ENCODE data around the gene IL5RA.

DNA sequence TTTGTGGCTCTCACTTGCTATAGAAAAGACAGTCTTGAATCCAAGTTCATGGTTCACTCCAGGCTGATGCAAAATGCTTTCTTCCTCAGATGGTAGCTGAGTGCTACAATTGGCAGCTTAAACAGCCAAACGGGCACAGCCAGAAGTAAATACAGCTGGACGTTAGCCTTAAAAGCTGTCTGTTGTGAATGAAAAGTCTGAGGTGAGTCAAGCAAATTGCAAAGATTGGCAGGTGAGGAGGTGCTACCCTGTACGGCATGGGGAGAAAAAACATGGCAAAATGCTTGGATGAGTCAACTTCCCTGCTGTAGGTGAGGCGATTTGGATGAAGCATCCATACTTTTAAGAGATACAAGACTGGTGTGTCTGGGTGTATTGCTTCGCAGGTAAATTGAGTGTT, 40.5 kb downstream of the IL5RA start:
- no peak for TF ChIP-seq SNAI2 (CRISPR knock-in tag; IDR thresholded peaks at IDR 0.05)
- TF ChIP-seq, protein P1, sequence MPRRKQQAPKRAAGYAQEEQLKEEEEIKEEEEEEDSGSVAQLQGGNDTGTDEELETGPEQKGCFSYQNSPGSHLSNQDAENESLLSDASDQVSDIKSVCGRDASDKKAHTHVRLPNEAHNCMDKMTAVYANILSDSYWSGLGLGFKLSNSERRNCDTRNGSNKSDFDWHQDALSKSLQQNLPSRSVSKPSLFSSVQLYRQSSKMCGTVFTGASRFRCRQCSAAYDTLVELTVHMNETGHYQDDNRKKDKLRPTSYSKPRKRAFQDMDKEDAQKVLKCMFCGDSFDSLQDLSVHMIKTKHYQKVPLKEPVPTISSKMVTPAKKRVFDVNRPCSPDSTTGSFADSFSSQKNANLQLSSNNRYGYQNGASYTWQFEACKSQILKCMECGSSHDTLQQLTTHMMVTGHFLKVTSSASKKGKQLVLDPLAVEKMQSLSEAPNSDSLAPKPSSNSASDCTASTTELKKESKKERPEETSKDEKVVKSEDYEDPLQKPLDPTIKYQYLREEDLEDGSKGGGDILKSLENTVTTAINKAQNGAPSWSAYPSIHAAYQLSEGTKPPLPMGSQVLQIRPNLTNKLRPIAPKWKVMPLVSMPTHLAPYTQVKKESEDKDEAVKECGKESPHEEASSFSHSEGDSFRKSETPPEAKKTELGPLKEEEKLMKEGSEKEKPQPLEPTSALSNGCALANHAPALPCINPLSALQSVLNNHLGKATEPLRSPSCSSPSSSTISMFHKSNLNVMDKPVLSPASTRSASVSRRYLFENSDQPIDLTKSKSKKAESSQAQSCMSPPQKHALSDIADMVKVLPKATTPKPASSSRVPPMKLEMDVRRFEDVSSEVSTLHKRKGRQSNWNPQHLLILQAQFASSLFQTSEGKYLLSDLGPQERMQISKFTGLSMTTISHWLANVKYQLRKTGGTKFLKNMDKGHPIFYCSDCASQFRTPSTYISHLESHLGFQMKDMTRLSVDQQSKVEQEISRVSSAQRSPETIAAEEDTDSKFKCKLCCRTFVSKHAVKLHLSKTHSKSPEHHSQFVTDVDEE (CRISPR knock-in tag; IDR thresholded peaks at IDR 0.05), result no peak

All from SK-N-SH treated with all-trans-retinoic acid at 6 μM for 48 hours (cell line).